ENCODE results near the gene MGARP. TPM values are rescaled to one million over a fixed set of nuclear protein-coding genes. Genes with fewer than 3 reads are reported as not detected.

The MGARP gene
- total RNA-seq, 4 donors from 2014 or later, result 1.4 TPM; not detected in 3

DNA sequence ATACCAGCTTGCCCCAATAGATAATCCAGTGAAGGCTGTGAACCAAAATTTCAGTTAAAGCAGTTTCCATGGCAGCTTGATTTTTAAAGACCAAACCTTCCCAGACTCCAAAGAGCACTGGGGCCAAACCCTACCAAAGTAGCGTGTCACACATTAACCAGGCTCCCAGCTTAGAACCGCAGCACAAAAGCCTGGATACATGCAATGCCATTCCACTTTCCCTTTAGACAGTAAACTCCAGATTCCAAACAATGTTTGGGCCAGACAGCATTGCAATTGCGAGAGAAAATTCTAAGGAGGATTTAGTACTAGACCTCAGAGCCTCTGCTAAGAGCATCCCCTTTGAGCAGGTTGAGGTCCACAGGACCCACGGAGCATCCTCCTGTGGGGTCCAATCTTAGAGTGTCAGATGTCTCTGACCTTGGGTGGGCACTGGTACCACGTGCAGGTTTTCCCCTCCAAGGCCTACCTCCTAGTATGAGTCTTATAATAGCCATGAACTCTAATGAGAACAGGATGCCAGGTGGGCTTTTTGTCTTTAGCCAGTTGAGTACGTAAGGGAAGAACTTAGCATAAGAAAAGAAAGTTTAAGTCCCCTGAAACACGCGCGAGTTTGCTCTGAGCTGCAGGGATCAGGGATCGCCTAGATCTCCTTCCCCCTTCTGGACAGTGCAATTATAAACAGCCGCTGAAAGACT, 38.8 kb downstream of the MGARP start:
- WGBS, 2 donors, result 71 to 75% methylated on average over 11 of the region's 11 CpGs
- TF ChIP-seq EP300 (IDR thresholded peaks at IDR 0.05) (no peak), CTCF (IDR thresholded peaks at IDR 0.05) (no peak), POLR2A (IDR thresholded peaks at IDR 0.05) (no peak)
- H3K36me3 ChIP-seq, result no peaks in the 10 kb centered on the region
- peaks cover 0 to 8% (median 0%) of the 10 kb centered on the region in 4 donors for H3K9me3 ChIP-seq
- no peaks in the 10 kb centered on the region for H3K27me3 ChIP-seq
- no peak for DNase-seq (ENCODE audit: low spot score in 2 of 2)
- no peak overlapping the region for H3K27ac ChIP-seq
- H3K4me3 ChIP-seq, result no peak overlapping the region
- peaks cover 0 to 9% (median 0%) of the 10 kb centered on the region in 4 donors for H3K4me1 ChIP-seq

DNA sequence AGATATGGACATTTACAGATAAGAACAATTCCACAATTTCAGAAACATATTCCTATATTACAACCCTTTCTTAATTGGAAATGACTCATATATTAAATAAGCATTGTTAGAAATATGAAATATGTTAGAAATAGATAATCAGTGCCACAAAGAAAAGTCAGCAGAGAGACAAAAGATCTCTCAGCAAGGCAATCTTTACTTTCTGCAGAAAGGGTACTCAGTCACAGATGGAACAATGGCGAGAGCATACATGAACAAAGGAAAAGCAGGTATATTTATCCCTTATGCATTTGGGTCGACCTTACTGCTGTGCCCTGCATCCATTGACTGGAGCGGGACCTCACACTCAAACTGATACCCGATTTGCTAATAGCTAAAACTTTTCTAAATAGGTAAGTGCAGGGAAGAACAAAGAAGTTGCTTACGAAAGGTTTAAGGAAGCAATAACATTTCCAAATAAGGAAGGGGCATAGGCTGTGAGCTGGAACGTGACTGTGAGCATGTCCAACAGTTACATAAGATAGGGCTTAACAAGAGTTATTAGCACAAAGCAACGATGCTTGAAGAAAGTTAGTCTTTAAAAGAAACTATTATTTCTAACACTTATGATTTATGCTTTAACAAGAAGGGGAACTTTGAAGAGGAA, 40.8 kb downstream of the MGARP start:
- Histone ChIP-seq H3K27ac (no peak overlapping the region), H3K27me3 (no peaks in the 10 kb centered on the region), H3K4me1 (peaks cover 0 to 4% (median 0%) of the 10 kb centered on the region in 4 donors), H3K36me3 (no peaks in the 10 kb centered on the region), H3K9me3 (peaks cover 0 to 8% (median 0%) of the 10 kb centered on the region in 4 donors), H3K4me3 (no peak overlapping the region)
- TF ChIP-seq POLR2A (IDR thresholded peaks at IDR 0.05) (no peak), CTCF (IDR thresholded peaks at IDR 0.05) (no peak), EP300 (IDR thresholded peaks at IDR 0.05) (no peak)
- WGBS, 2 donors, result 86 to 87% methylated on average over 7 of the region's 7 CpGs
- no peak for DNase-seq (ENCODE audit: low spot score in 2 of 2)

- no peak overlapping the region for H3K4me3 ChIP-seq
- WGBS, 2 donors, result 70 to 83% methylated on average over 3 of the region's 3 CpGs
- H3K27ac ChIP-seq, result no peak overlapping the region
- TF ChIP-seq EP300 (IDR thresholded peaks at IDR 0.05) (no peak), POLR2A (IDR thresholded peaks at IDR 0.05) (no peak), CTCF (IDR thresholded peaks at IDR 0.05) (no peak)
- no peaks in the 10 kb centered on the region for H3K36me3 ChIP-seq
- no peaks in the 10 kb centered on the region for H3K27me3 ChIP-seq
- peaks cover 0 to 6% (median 0%) of the 10 kb centered on the region in 4 donors for H3K4me1 ChIP-seq
- H3K9me3 ChIP-seq, result peaks cover 0 to 5% (median 0%) of the 10 kb centered on the region in 4 donors
- no peak for DNase-seq (ENCODE audit: low spot score in 2 of 2)
Observed at GRCh38 chr4:139234253-139234652, 45.8 kb downstream of the MGARP start.

DNA sequence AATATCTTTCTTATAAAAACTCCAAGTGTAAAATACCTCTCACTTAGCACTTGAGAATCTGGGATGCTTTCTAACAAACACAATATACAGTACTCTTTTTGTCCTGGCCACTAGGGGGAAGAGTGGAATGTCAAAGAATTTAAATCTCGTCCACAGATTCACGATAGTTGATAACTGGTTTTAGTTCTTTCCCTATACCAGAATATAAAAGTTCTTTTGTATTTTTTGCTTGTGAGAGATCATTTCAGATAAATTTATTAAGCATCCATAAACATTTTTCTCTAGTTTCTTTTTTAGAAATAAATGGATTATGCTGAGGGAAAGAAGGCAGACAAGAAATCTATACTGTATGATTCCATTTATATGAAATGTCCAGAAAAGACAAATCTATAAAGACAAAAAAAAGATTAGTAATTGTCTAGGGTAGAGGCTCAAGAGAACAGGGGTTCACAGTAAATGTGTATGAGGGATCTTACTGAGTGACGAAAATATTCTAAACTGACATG, 50.4 kb downstream of the MGARP start:
- WGBS, 2 donors, result 21 to 22% methylated on average over 3 of the region's 3 CpGs
- Histone ChIP-seq H3K4me1 (peaks cover 0 to 6% (median 0%) of the 10 kb centered on the region in 4 donors), H3K27me3 (no peaks in the 10 kb centered on the region), H3K9me3 (no peaks in the 10 kb centered on the region), H3K4me3 (no peak overlapping the region), H3K36me3 (no peaks in the 10 kb centered on the region), H3K27ac (no peak overlapping the region)
- TF ChIP-seq CTCF (IDR thresholded peaks at IDR 0.05), result peak; percentile 55 to 70 (median 66)
- TF ChIP-seq POLR2A (IDR thresholded peaks at IDR 0.05), result no peak
- DNase-seq (ENCODE audit: low spot score in 2 of 2), result peak in 1 of 2 donors; percentile 60

All from tibial nerve (tissue), 4 donors.